WERI-Rb-1 (cell line): ENCODE results near the gene CHMP6.

Source experiments
- DNase-seq: peaks from one replicate; pipeline ENCODE4 v3.0.0-alpha.2; 2020
- H3K27ac ChIP-seq: fragments of 250-450 bp; sonication (Bioruptor Pico); 2 replicates; pipeline ENCODE4 v1.5.1; 2020; ENCODE audit warnings: mild to moderate bottlenecking, moderate library complexity
- H3K27me3 ChIP-seq: fragments of 250-450 bp; sonication (Bioruptor Pico); 2 replicates; pipeline ENCODE4 v1.5.1; 2021; ENCODE audit warnings: mild to moderate bottlenecking, low read depth, moderate library complexity; ENCODE audit not compliant: insufficient read depth, severe bottlenecking
- H3K36me3 ChIP-seq: fragments of 250-450 bp; sonication (Bioruptor Pico); 2 replicates; pipeline ENCODE4 v1.5.1; 2020; ENCODE audit warnings: mild to moderate bottlenecking, moderate library complexity
- H3K4me3 ChIP-seq: 2 replicates; pipeline ENCODE4 v1.5.1; 2011; ENCODE audit warnings: low read depth, mild to moderate bottlenecking, control low read depth, low read length
- H3K9me3 ChIP-seq: fragments of 250-450 bp; sonication (Bioruptor Pico); 2 replicates; pipeline ENCODE4 v1.5.1; 2021; ENCODE audit warnings: mild to moderate bottlenecking, moderate library complexity; ENCODE audit not compliant: severe bottlenecking
- CTCF ChIP-seq: IDR thresholded peaks from 2 replicates; pipeline ENCODE4 v1.5.1; 2011; ENCODE audit warnings: low read depth, mild to moderate bottlenecking, control low read depth, inconsistent platforms, low read length

CHMP6 gene

GRCh38 chr17:80946449-80946848 is 45.2 kb upstream of the CHMP6 start:
- no peak for TF ChIP-seq CTCF
- Histone ChIP-seq H3K36me3 (peaks cover 78% of the 10 kb centered on the region), H3K27ac (no peak overlapping the region), H3K9me3 (peaks cover 4% of the 10 kb centered on the region), H3K27me3 (no peaks in the 10 kb centered on the region), H3K4me3 (no peak overlapping the region)
- no peak for DNase-seq

GRCh38 chr17:80947200-80947940 is 44.3 kb upstream of the CHMP6 start:
- H3K36me3 ChIP-seq, result peaks cover 80% of the 10 kb centered on the region
- no peak overlapping the region for H3K4me3 ChIP-seq
- DNase-seq, result no peak
- peaks cover 4% of the 10 kb centered on the region for H3K9me3 ChIP-seq
- H3K27ac ChIP-seq, result no peak overlapping the region
- TF ChIP-seq CTCF, result no peak
- no peaks in the 10 kb centered on the region for H3K27me3 ChIP-seq

GRCh38 chr17:80948019-80948975 is 43.3 kb upstream of the CHMP6 start:
- Histone ChIP-seq H3K9me3 (peaks cover 4% of the 10 kb centered on the region), H3K36me3 (peaks cover 76% of the 10 kb centered on the region), H3K27me3 (no peaks in the 10 kb centered on the region), H3K27ac (no peak overlapping the region), H3K4me3 (no peak overlapping the region)
- DNase-seq, result no peak
- TF ChIP-seq CTCF, result no peak

GRCh38 chr17:80948976-80949450 is 42.6 kb upstream of the CHMP6 start:
- no peak overlapping the region for H3K4me3 ChIP-seq
- TF ChIP-seq CTCF, result no peak
- H3K9me3 ChIP-seq, result peaks cover 4% of the 10 kb centered on the region
- no peak overlapping the region for H3K27ac ChIP-seq
- H3K27me3 ChIP-seq, result no peaks in the 10 kb centered on the region
- DNase-seq, result no peak
- H3K36me3 ChIP-seq, result peaks cover 77% of the 10 kb centered on the region

GRCh38 chr17:80949451-80950421 is 41.9 kb upstream of the CHMP6 start:
- TF ChIP-seq CTCF, result peak; percentile 63
- DNase-seq, result peak; percentile 51
- no peak overlapping the region for H3K27ac ChIP-seq
- no peak overlapping the region for H3K4me3 ChIP-seq
- H3K27me3 ChIP-seq, result no peaks in the 10 kb centered on the region
- peaks cover 4% of the 10 kb centered on the region for H3K9me3 ChIP-seq
- peaks cover 78% of the 10 kb centered on the region for H3K36me3 ChIP-seq
